HepG2 (cell line): ENCODE data around the gene VAMP5. TPM values are rescaled to one million over a fixed set of nuclear protein-coding genes. Genes with fewer than 3 reads are reported as not detected.

Experiments used
- ATF1 ChIP-seq: IDR thresholded peaks from 2 replicates; pipeline ENCODE4 v1.6.1; 2016; ENCODE audit warnings: mild to moderate bottlenecking, control low read depth
- CCDC6 ChIP-seq: sonication (generic); formaldehyde crosslinking; IDR thresholded peaks from 2 replicates; pipeline ENCODE4 v1.8.1; 2022; ENCODE audit warnings: mild to moderate bottlenecking, missing genetic modification reagents, moderate library complexity
- E2F1 ChIP-seq: sonication (generic); formaldehyde crosslinking; IDR thresholded peaks from 2 replicates; pipeline ENCODE4 v1.5.0; 2020; ENCODE audit warnings: missing genetic modification reagents
- ETS1 ChIP-seq: sonication (generic); formaldehyde crosslinking; IDR thresholded peaks from 2 replicates; pipeline ENCODE4 v1.4.0; 2020; ENCODE audit warnings: missing genetic modification reagents
- GMEB1 ChIP-seq: sonication (generic); formaldehyde crosslinking; IDR thresholded peaks from 2 replicates; pipeline ENCODE4 v1.5.1; 2020; ENCODE audit warnings: missing genetic modification reagents, mild to moderate bottlenecking, borderline replicate concordance
- GTF2F1 ChIP-seq: fragments of 150-350 bp; IDR thresholded peaks from 2 replicates; pipeline ENCODE4 v1.6.1; 2014; ENCODE audit warnings: low read length
- MTF1 ChIP-seq: sonication (generic); formaldehyde crosslinking; IDR thresholded peaks from 2 replicates; pipeline ENCODE4 v1.5.0; 2020; ENCODE audit warnings: missing genetic modification reagents
- NFYB ChIP-seq: sonication (generic); formaldehyde crosslinking; IDR thresholded peaks from 2 replicates; pipeline ENCODE4 v1.4.0; 2020; ENCODE audit warnings: missing genetic modification reagents
- THYN1 ChIP-seq: sonication (generic); formaldehyde crosslinking; IDR thresholded peaks from 2 replicates; pipeline ENCODE4 v1.8.1; 2023; ENCODE audit warnings: low read depth, mild to moderate bottlenecking, moderate library complexity, missing genetic modification reagents, borderline replicate concordance
- USF2 ChIP-seq, 2 experiments: sonication (generic) in 1 of 2; formaldehyde crosslinking in 1 of 2; IDR thresholded peaks; 2 replicates each; pipeline versions ENCODE4 v1.5.1 to v1.6.1; 2011 to 2020; ENCODE audit warnings: borderline replicate concordance in 1 of 2, low read depth in 1 of 2, low read length in 1 of 2, mild to moderate bottlenecking in 1 of 2, missing genetic modification reagents in 1 of 2, moderate library complexity in 1 of 2
- ZNF318 ChIP-seq: sonication (generic); formaldehyde crosslinking; IDR thresholded peaks from 2 replicates; pipeline ENCODE4 v1.4.0; 2020; ENCODE audit warnings: mild to moderate bottlenecking, missing genetic modification reagents
- ZNF333 ChIP-seq: sonication (generic); formaldehyde crosslinking; IDR thresholded peaks from 2 replicates; pipeline ENCODE4 v1.4.0; 2020; ENCODE audit warnings: mild to moderate bottlenecking, missing genetic modification reagents, borderline replicate concordance
- ZNF432 ChIP-seq: sonication (generic); formaldehyde crosslinking; IDR thresholded peaks from 2 replicates; pipeline ENCODE4 v1.5.0; 2020; ENCODE audit warnings: missing genetic modification reagents, mild to moderate bottlenecking, borderline replicate concordance
- ZNF7 ChIP-seq: IDR thresholded peaks from 2 replicates; pipeline ENCODE4 v1.6.1; 2016; ENCODE audit warnings: missing biosample characterization, missing genetic modification reagents
- polyA plus RNA-seq, 8 experiments: library from polyadenylated mRNA; depleted of rRNA in 3 of 8; stranded (reverse) in 7 of 8; unstranded in 1 of 8; fragments of >200 nt; fragmentation: Illumina TruSeq in 4 of 8; extraction: Trizol in 4 of 8; gene quantifications; 2 replicates each; pipeline versions ENCODE4 v1.2.1 to v1.2.3, GENCODE V29; 2011 to 2016; ENCODE audit warnings: low read depth in 4 of 8, missing spikeins in 1 of 8, mixed read lengths in 1 of 8; ENCODE audit not compliant: insufficient read depth in 1 of 8
- total RNA-seq, 5 experiments: library from RNA; depleted of rRNA; stranded (reverse); fragments of >200 nt; fragmentation: Illumina TruSeq; extraction: Trizol; gene quantifications; 2 replicates each; pipeline ENCODE4 v1.2.3, GENCODE V29; 2016; ENCODE audit warnings: low read depth in 1 of 5

The VAMP5 gene
- total and polyA plus RNA-seq, 2 of the 13 experiments (the other 11 are each of a cell fraction or from before 2014, with no cell fraction given): 7.2 to 56.7 TPM

- TF ChIP-seq ZNF318 (CRISPR knock-in tag) (peak; percentile 93), MTF1 (CRISPR knock-in tag) (0 out of 2 replicates have a peak, but pooled peaks have one; percentile 77), ZNF333 (no peak), ZNF432 (no peak), THYN1 (CRISPR knock-in tag) (no peak), GMEB1 (CRISPR knock-in tag) (peak; percentile 58), USF2 (IDR thresholded peaks at IDR 0.05; ENCODE audit: low read depth, low read length) (no peak; the same call in 1 of the 2 replicates), USF2 (CRISPR knock-in tag; IDR thresholded peaks at IDR 0.05; ENCODE audit: borderline replicate concordance) (no peak; the same call in 1 of the 2 replicates), E2F1 (CRISPR knock-in tag) (peak; percentile 52; the same call in 1 of the 2 replicates), ETS1 (CRISPR knock-in tag) (0 out of 2 replicates have a peak, but pooled peaks have one; percentile 47), ATF1 (CRISPR knock-in tag) (no peak), NFYB (CRISPR knock-in tag) (peak; percentile 37; the same call in 1 of the 2 replicates), ZNF7 (CRISPR knock-in tag) (no peak), GTF2F1 (no peak), CCDC6 (no peak; the same call in none of the 2 replicates)
Observed at GRCh38 chr2:85584354-85584856, at the start of gene VAMP5 (continued).
